Measurements from ENCODE around the gene TNNT2.

The TNNT2 gene

DNA sequence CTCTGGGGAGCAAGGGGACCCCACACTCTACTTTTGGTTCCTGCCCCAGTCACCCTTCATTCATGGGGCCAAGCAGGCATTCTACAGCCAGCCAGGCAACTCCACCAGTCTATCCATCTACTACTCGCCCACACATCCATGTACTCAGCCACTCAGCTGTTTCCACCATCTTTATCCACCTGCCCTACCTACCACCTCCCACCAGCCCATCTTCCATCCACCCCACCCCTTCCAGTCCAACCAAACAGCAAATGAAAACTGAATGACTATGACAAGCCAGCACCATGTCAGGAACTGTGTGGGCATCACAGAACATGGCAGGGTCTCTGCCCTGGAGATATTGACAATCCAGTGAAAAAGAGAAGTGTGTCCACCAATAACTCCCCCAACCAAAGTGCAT, 13.7 kb upstream of the TNNT2 start:
- H3K27ac ChIP-seq, result no peak overlapping the region
- H3K27me3 ChIP-seq, result no peaks in the 10 kb centered on the region
- no peak overlapping the region for H3K4me2 ChIP-seq
- no peak for TF ChIP-seq Cebpa-rat (IDR thresholded peaks at IDR 0.05)
- no peak overlapping the region for H3K4me3 ChIP-seq
- H4K20me1 ChIP-seq, result no peaks in the 10 kb centered on the region; a peak in 1 of 22 replicates
- H3K36me3 ChIP-seq, result no peaks in the 10 kb centered on the region
- no peak overlapping the region for H3K9ac ChIP-seq
- H3K9me3 ChIP-seq (replicated peaks in 1 of 11), result no peaks in the 10 kb centered on the region
- H3K4me1 ChIP-seq, result peaks cover 0 to 38% (median 20%) of the 10 kb centered on the region in 10 experiments; a peak in 16 of 20 replicates

DNA sequence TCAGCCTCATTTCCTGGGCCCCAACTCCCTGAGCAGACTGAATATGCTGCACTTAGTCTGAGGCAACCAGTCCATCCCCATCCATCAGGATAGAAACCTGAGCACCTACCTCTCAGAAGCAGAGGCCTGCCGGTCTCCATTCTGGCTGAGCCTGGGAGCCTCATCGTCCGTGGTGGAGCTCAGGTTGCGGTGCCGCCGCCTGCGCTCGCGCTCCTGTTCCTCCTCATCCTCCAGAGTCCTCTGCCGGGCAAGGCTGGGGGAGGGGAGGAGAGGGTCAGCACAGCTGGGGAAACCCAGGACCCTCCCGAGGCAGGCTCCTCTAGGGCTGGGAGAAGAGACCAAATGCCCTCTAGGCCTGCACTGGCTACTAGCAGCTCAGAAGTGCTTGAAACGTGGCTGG, 11.6 kb upstream of the TNNT2 start:
- no peak overlapping the region for H3K4me2 ChIP-seq
- no peak overlapping the region for H3K9ac ChIP-seq
- no peak overlapping the region for H3K4me3 ChIP-seq
- H3K27ac ChIP-seq, result no peak overlapping the region
- H3K36me3 ChIP-seq, result no peaks in the 10 kb centered on the region
- no peak for TF ChIP-seq Cebpa-rat (IDR thresholded peaks at IDR 0.05)
- peaks cover 0 to 6% (median 0%) of the 10 kb centered on the region in 11 experiments; a peak in 2 of 22 replicates for H4K20me1 ChIP-seq
- H3K27me3 ChIP-seq, result no peaks in the 10 kb centered on the region
- H3K9me3 ChIP-seq (replicated peaks in 1 of 11), result no peaks in the 10 kb centered on the region
- H3K4me1 ChIP-seq, result peaks cover 0 to 20% (median 5%) of the 10 kb centered on the region in 10 experiments; a peak in 12 of 20 replicates

GRCh38 chr1:201386208-201386607, 8.7 kb upstream of the TNNT2 start:
- Histone ChIP-seq H3K9me3 (replicated peaks in 1 of 11) (no peaks in the 10 kb centered on the region), H3K36me3 (no peaks in the 10 kb centered on the region), H3K4me2 (no peak overlapping the region), H3K27ac (no peak overlapping the region), H3K4me1 (peaks cover 0 to 4% (median 0%) of the 10 kb centered on the region in 10 experiments; a peak in 1 of 20 replicates), H3K27me3 (no peaks in the 10 kb centered on the region), H3K9ac (no peak overlapping the region), H4K20me1 (peaks cover 0 to 6% (median 0%) of the 10 kb centered on the region in 11 experiments; a peak in 2 of 22 replicates), H3K4me3 (no peak overlapping the region)
- TF ChIP-seq Cebpa-rat (IDR thresholded peaks at IDR 0.05), result no peak

GRCh38 chr1:201385299-201385891, 7.9 kb upstream of the TNNT2 start:
- Histone ChIP-seq H3K9ac (0 out of 22 replicates have a peak overlapping the region, but pooled peaks of 1 of the 11 experiments have one; percentile 9), H4K20me1 (peaks cover 0 to 6% (median 0%) of the 10 kb centered on the region in 11 experiments; a peak in 2 of 22 replicates), H3K4me1 (peaks cover 0 to 4% (median 0%) of the 10 kb centered on the region in 10 experiments; a peak in 1 of 20 replicates), H3K4me2 (no peak overlapping the region), H3K4me3 (no peak overlapping the region), H3K27ac (no peak overlapping the region), H3K27me3 (no peaks in the 10 kb centered on the region), H3K9me3 (replicated peaks in 1 of 11) (no peaks in the 10 kb centered on the region), H3K36me3 (no peaks in the 10 kb centered on the region)
- no peak for TF ChIP-seq Cebpa-rat (IDR thresholded peaks at IDR 0.05)

DNA sequence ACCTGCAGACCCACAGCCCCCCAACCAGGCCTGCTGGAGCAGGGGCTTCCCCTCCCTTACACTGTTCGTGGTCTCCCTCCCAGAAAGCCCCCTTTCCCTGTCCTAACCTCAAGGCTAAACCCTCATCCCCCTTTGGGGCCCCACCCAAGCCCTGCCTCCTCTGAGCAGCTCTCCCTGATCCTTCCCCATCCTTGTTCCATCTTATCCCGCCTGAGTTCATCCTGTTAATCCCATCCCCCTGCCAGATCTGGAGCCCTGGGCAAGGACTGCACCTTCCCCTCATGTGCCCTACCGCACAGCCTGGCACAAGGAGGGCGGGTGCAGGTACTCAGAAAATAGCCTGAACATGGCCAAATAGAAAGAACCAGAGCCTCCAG, 6.9 kb upstream of the TNNT2 start:
- Histone ChIP-seq H3K9ac (no peak overlapping the region), H3K9me3 (replicated peaks in 1 of 11) (no peaks in the 10 kb centered on the region), H3K4me1 (peaks cover 0 to 4% (median 0%) of the 10 kb centered on the region in 10 experiments; a peak in 1 of 20 replicates), H3K27me3 (no peaks in the 10 kb centered on the region), H4K20me1 (peaks cover 0 to 6% (median 0%) of the 10 kb centered on the region in 11 experiments; a peak in 2 of 22 replicates), H3K36me3 (no peaks in the 10 kb centered on the region), H3K4me2 (no peak overlapping the region), H3K4me3 (no peak overlapping the region), H3K27ac (no peak overlapping the region)
- no peak for TF ChIP-seq Cebpa-rat (IDR thresholded peaks at IDR 0.05)

- Histone ChIP-seq H3K4me2 (no peak overlapping the region), H3K9me3 (replicated peaks in 1 of 11) (no peaks in the 10 kb centered on the region), H3K27me3 (no peaks in the 10 kb centered on the region), H3K9ac (no peak overlapping the region), H3K27ac (no peak overlapping the region), H3K4me1 (peaks cover 0 to 4% (median 0%) of the 10 kb centered on the region in 10 experiments; a peak in 1 of 20 replicates), H3K4me3 (no peak overlapping the region), H4K20me1 (peaks cover 0 to 6% (median 0%) of the 10 kb centered on the region in 11 experiments; a peak in 2 of 22 replicates), H3K36me3 (no peaks in the 10 kb centered on the region)
- TF ChIP-seq Cebpa-rat (IDR thresholded peaks at IDR 0.05), result no peak
Measured at GRCh38 chr1:201383647-201384405, 6.3 kb upstream of the TNNT2 start.

GRCh38 chr1:201381130-201381529, 3.6 kb upstream of the TNNT2 start:
- Histone ChIP-seq H3K27ac (no peak overlapping the region), H3K27me3 (no peaks in the 10 kb centered on the region), H3K9ac (no peak overlapping the region), H3K4me2 (no peak overlapping the region), H3K4me1 (peaks cover 0 to 4% (median 0%) of the 10 kb centered on the region in 10 experiments; a peak in 1 of 20 replicates), H3K9me3 (replicated peaks in 1 of 11) (no peaks in the 10 kb centered on the region), H4K20me1 (peaks cover 0 to 6% (median 0%) of the 10 kb centered on the region in 11 experiments; a peak in 2 of 22 replicates), H3K36me3 (no peaks in the 10 kb centered on the region), H3K4me3 (no peak overlapping the region)
- no peak for TF ChIP-seq Cebpa-rat (IDR thresholded peaks at IDR 0.05)

GRCh38 chr1:201379733-201380242, 2.3 kb upstream of the TNNT2 start:
- Histone ChIP-seq H3K36me3 (no peaks in the 10 kb centered on the region), H3K9me3 (replicated peaks in 1 of 11) (no peaks in the 10 kb centered on the region), H3K4me1 (peaks cover 0 to 10% (median 3%) of the 10 kb centered on the region in 10 experiments; a peak in 6 of 20 replicates), H3K4me2 (no peak overlapping the region), H3K9ac (no peak overlapping the region), H4K20me1 (no peaks in the 10 kb centered on the region; a peak in 1 of 22 replicates), H3K27ac (no peak overlapping the region), H3K4me3 (no peak overlapping the region), H3K27me3 (no peaks in the 10 kb centered on the region)
- no peak for TF ChIP-seq Cebpa-rat (IDR thresholded peaks at IDR 0.05)

- Histone ChIP-seq H3K4me2 (no peak overlapping the region), H3K9me3 (replicated peaks in 1 of 11) (no peaks in the 10 kb centered on the region), H4K20me1 (no peaks in the 10 kb centered on the region; a peak in 1 of 22 replicates), H3K4me1 (peaks cover 0 to 10% (median 3%) of the 10 kb centered on the region in 10 experiments; a peak in 6 of 20 replicates), H3K27me3 (no peaks in the 10 kb centered on the region), H3K9ac (no peak overlapping the region), H3K36me3 (no peaks in the 10 kb centered on the region), H3K4me3 (no peak overlapping the region), H3K27ac (no peak overlapping the region)
- no peak for TF ChIP-seq Cebpa-rat (IDR thresholded peaks at IDR 0.05)
Measured at GRCh38 chr1:201378804-201379203, 1.3 kb upstream of the TNNT2 start.
